HG03025 (cell line): ENCODE data around the gene C3orf22.

Experiments
- ATAC-seq: cut with Tn5 transposase; IDR thresholded peaks from one replicate; pipeline ENCODE4 v1.9.1; 2021; ENCODE audit warnings: mild to moderate bottlenecking, moderate library complexity; ENCODE audit not compliant: unreplicated experiment, low FRiP score

C3orf22 gene

GRCh38 chr3:126516152-126516935 lies 42.4 kb downstream of the C3orf22 start:
- no peak for ATAC-seq

- no peak for ATAC-seq
Measured at GRCh38 chr3:126515066-126515706, 43.5 kb downstream of the C3orf22 start.

GRCh38 chr3:126514161-126514560 lies 44.6 kb downstream of the C3orf22 start:
- ATAC-seq: no peak

- no peak for ATAC-seq
Measured at GRCh38 chr3:126512916-126513650, 45.6 kb downstream of the C3orf22 start.

- ATAC-seq: no peak
Measured at GRCh38 chr3:126512026-126512425, 46.7 kb downstream of the C3orf22 start.

GRCh38 chr3:126511291-126511690 lies 47.4 kb downstream of the C3orf22 start:
- ATAC-seq: no peak

- no peak for ATAC-seq
Measured at GRCh38 chr3:126510308-126510910, 48.3 kb downstream of the C3orf22 start.

- ATAC-seq: no peak
Measured at GRCh38 chr3:126509597-126510307, 49.0 kb downstream of the C3orf22 start.

GRCh38 chr3:126508564-126508964 lies 50.2 kb downstream of the C3orf22 start:
- ATAC-seq: no peak

- no peak for ATAC-seq
Measured at GRCh38 chr3:126507886-126508285, 50.8 kb downstream of the C3orf22 start.

GRCh38 chr3:126503701-126504100 lies 55.0 kb downstream of the C3orf22 start:
- no peak for ATAC-seq

- no peak for ATAC-seq
Measured at GRCh38 chr3:126502656-126503055, 56.1 kb downstream of the C3orf22 start.

- ATAC-seq: no peak
Measured at GRCh38 chr3:126501736-126502135, 57.0 kb downstream of the C3orf22 start.

- ATAC-seq: no peak
Measured at GRCh38 chr3:126501054-126501453, 57.7 kb downstream of the C3orf22 start.

- no peak for ATAC-seq
Measured at GRCh38 chr3:126500016-126500415, 58.7 kb downstream of the C3orf22 start.
